GM06990 (cell line): ENCODE results near the gene SLC25A31.
A peak's percentile ranks its signal among the peaks of the same experiment; 100 is the strongest.

Source experiments
- DNase-seq: peaks from one replicate; pipeline ENCODE4 v3.0.0-alpha.2; 2011; ENCODE audit not compliant: insufficient read length; ENCODE audit errors: extremely low read depth
- H3K27me3 ChIP-seq: replicated peaks from 2 replicates; pipeline ENCODE4 v1.6.0; 2011; ENCODE audit warnings: low read length; ENCODE audit not compliant: control insufficient read depth, insufficient read depth
- H3K36me3 ChIP-seq: 2 replicates; pipeline ENCODE4 v1.5.1; 2011; ENCODE audit warnings: low read length; ENCODE audit not compliant: control insufficient read depth, insufficient read depth
- H3K4me3 ChIP-seq: replicated peaks from 2 replicates; pipeline ENCODE4 v1.5.1; 2011; ENCODE audit warnings: low read depth, mild to moderate bottlenecking, control low read depth, low read length
- CTCF ChIP-seq: IDR thresholded peaks from 2 replicates; pipeline ENCODE4 v1.5.1; 2011; ENCODE audit warnings: low read length, control low read depth, mild to moderate bottlenecking, inconsistent platforms; ENCODE audit not compliant: insufficient read depth, poor library complexity, severe bottlenecking

SLC25A31 gene

DNA sequence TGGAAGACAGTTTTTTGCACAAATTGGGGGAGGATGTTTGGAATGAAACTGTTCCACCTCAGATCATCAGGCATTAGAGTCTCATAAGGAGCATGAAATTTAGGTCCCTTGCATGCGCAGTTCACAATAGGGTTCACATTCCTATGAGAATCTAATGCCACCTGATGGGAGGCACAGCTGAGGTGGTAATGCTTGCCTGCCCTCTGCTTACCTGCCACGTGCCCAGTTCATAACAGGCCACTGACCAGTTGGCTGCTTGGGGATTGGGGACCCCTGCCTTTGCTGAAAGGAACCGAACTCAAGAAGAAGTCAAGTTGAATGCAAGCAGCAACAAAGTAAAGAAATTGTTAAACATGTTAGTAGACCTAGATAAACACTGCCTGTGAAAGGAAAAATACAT lies 47.3 kb downstream of the SLC25A31 start:
- Histone ChIP-seq H3K27me3 (no peaks in the 10 kb centered on the region), H3K36me3 (no peaks in the 10 kb centered on the region), H3K4me3 (no peak overlapping the region)
- TF ChIP-seq CTCF = no peak
- DNase-seq = no peak

DNA sequence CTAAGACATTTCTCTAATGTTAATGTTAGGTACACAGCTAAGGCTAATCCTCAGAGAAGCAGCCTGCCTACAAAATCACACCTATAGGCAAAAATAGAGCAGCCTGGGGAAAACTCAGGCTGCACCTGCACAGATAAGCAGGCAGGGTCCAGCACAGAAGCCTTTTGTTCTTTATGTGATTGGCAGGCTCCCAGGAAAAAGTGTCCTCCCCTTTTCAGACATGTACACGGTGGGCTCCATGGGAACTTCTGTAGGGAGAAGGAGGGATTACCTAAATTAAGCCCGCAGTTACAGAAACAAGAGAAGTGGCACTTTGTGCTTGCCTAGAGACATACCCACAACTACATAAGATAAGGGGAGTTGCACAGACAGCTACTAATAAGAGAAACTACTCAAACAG lies 47.9 kb downstream of the SLC25A31 start:
- no peak for TF ChIP-seq CTCF
- no peak overlapping the region for H3K4me3 ChIP-seq
- no peaks in the 10 kb centered on the region for H3K27me3 ChIP-seq
- DNase-seq = no peak
- no peaks in the 10 kb centered on the region for H3K36me3 ChIP-seq

DNA sequence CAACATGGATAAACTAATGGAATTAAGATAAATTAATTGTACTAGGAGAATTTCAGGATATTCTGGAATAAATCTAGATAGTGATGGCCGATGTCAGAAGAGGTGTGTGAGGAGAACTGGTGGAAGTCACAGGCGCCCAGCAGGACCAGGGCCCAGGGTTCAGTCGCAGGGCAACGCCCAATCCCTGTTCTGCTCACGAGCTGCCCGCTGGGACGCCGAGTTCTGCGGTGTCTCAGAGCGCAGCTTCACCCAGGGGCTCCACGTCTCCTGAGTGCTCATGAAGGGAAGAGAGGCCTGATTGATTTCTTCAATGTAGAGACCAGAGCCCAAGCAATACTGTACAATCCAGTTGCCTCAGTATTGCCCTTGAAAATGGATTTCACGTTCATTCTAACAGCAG lies 50.4 kb downstream of the SLC25A31 start:
- DNase-seq = no peak
- Histone ChIP-seq H3K27me3 (no peaks in the 10 kb centered on the region), H3K4me3 (no peak overlapping the region), H3K36me3 (no peaks in the 10 kb centered on the region)
- no peak for TF ChIP-seq CTCF

GRCh38 chr4:127781300-127782024 lies 51.3 kb downstream of the SLC25A31 start:
- Histone ChIP-seq H3K27me3 (no peaks in the 10 kb centered on the region), H3K4me3 (peak overlapping the region; percentile 92), H3K36me3 (no peaks in the 10 kb centered on the region)
- DNase-seq = peak; percentile 11
- no peak for TF ChIP-seq CTCF

- peak overlapping the region; percentile 92 for H3K4me3 ChIP-seq
- H3K27me3 ChIP-seq = no peaks in the 10 kb centered on the region
- DNase-seq = no peak
- H3K36me3 ChIP-seq = no peaks in the 10 kb centered on the region
- no peak for TF ChIP-seq CTCF
Observed at GRCh38 chr4:127782025-127782274, 51.8 kb downstream of the SLC25A31 start.

- no peak for TF ChIP-seq CTCF
- DNase-seq = peak; percentile 93
- Histone ChIP-seq H3K4me3 (peak within 1 kb of the TSS; percentile 92), H3K27me3 (no peaks in the 10 kb centered on the region), H3K36me3 (no peaks in the 10 kb centered on the region)
Observed at GRCh38 chr4:127782275-127783025, 52.2 kb downstream of the SLC25A31 start, which contains the start of gene HSPA4L. Gene HSPA4L, plus strand, starts transcription at chr4:127782322. Its CDS starts 229 bp downstream, at chr4:127782551.
